Daoy (cell line): Measurements from ENCODE around the gene NEDD8. TPM values are rescaled to one million over a fixed set of nuclear protein-coding genes. Genes with fewer than 3 reads are reported as not detected.
"Not testable (repeated sequence)": the region's sequence is repeated elsewhere in the genome, so short reads cannot be mapped to it uniquely, and the experiment has no call there.

ENCODE experiments used
- DNase-seq: peaks from one replicate; pipeline ENCODE4 v3.0.0-alpha.2; 2015; ENCODE audit warnings: low read depth
- total RNA-seq: library from RNA; depleted of rRNA; stranded (reverse); fragments of >200 nt; shearing (Covaris generic); gene quantifications from 2 replicates; pipeline ENCODE4 v1.2.3, GENCODE V29; 2014

Gene NEDD8
- total RNA-seq, 1 experiment from 2014 or later: 308 TPM

DNA sequence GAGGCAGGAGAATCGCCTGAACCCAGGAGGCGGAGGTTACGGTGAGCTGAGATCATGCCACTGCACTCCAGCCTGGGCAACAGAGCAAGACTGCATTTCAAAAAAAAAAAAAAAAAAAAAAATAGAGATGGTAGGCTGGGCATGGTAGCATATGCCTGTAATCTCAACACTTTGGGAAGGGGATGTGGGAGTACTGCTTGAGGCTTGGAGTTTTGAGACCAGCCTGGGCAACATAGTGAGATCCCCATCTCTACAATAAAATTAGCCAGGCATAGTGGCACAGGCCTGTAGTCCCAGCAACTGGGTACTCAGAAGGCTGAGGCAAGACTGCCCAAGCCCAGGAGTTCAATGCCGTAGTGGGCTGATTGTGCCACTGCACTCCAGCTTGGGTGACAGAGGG lies 9.2 kb downstream of the NEDD8 start:
- DNase-seq: not testable (repeated sequence)

DNA sequence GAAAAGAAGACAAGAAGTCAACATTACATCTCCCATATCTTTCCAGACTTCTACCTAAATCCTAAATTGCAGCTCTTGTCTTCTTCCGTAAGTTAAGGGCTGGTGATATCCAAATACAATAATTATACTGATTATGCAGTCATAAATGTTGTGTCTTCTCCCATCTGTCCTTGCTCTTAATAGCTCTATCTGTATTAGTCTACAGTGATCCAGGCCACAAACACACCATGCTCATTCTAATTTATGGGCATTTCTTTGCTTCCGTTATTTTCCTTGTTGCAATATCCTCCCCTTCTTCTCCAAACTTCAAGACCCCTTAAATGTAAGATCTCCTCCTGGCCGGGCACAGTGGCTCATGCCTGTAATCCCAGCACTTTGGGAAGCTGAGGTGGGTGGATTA lies 12.6 kb downstream of the NEDD8 start:
- no peak for DNase-seq

DNA sequence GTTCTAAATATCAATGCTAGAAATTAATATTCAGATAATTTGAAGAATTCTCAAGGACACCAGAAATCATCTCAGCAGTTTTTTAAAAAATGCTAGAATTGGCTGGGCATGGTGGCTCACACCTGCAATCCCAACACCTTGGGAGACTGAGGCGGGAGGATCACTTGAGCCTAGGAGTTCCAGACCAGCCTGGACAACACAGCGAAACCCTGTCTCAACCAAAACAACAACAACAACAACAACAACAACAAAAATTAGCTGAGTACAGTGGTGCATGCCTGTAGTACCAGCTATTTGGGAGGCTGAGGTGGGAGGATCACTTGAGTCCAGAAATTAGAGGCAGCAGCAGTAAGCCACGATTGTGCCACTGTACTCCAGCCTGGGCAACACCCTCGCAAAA lies 13.1 kb downstream of the NEDD8 start:
- DNase-seq: no peak

DNA sequence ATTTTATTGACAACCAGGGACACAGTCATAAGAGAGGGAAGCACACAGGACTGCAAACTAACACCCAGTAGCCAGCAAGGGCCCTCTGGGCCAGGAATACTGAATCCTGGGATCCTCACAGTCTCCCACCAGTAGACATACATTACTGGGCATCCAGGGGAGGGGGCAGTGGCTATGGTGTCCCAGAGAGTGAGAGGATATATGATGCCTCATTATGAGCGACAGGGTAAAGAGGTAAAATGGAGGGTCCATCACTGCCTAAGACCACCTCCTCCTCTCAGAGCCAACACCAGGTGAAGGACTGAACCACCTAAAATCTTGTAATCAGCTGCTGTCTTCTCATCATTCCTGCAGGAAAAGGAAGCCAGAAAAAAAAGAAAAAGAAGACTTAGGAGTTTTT lies 15.3 kb downstream of the NEDD8 start:
- DNase-seq: not testable (repeated sequence)

DNA sequence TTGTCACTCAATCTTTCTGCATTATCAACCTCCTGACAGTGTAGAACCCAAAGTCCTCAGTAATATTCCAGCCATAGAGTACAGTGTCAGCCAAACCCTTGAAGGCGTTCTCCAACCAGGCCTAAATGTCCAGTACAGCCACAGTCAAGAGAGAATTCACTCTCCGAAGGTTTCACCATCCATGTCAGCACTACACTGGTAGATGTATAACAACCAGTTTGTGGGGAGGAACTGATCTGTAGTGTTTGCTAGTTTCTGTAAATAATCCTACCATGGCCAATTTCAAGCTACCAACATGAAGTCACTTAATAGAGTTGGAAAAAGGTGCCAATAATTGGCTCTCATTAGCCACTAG lies 15.8 kb downstream of the NEDD8 start:
- DNase-seq: no peak

DNA sequence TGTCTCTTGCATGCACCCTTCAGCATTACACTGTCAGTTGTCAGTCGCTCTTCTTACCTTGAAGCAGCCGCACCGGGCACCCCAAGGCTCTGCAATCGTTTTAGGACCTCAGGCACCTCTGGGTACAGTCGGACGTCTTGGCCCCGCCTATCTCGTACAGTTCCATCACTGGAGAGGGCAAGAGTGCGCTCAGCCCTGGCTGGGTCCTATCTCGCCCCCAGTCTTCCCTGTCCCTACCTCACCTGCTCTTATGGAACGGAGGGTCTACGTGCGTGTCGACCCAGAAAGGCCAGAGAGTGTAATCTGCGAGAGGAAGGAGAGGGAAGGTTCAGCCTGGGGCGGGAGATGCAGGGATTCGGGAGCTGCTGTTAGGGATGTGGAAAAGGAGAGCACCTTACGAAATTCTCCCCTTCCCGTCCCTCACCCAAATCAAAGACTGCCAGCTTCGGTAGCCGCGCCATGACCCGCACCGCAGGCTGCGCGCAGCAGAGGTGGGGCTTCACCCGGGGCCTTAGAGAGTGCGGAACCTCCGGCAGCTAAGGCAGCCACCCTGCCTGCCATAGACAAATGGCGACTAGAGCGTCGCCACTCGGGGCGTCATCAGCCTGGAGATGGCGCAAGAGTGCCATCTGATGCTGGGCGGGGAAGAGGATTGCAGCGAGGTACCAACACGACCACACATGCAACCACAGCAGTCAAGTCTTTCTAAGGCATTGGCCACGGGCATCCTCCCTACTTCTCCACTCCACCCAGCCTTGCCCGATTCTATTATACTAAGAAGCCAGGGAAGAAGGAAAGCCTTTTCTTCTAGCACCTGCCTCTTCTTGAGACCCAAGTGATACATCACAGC lies 16.4 kb downstream of the NEDD8 start, which contains the start of gene MDP1:
Gene MDP1, minus strand, starts transcription at position 572 of the 850 bp plus-strand sequence. Its CDS starts 111 bp downstream, at position 461.
- DNase-seq: peak; percentile 89

DNA sequence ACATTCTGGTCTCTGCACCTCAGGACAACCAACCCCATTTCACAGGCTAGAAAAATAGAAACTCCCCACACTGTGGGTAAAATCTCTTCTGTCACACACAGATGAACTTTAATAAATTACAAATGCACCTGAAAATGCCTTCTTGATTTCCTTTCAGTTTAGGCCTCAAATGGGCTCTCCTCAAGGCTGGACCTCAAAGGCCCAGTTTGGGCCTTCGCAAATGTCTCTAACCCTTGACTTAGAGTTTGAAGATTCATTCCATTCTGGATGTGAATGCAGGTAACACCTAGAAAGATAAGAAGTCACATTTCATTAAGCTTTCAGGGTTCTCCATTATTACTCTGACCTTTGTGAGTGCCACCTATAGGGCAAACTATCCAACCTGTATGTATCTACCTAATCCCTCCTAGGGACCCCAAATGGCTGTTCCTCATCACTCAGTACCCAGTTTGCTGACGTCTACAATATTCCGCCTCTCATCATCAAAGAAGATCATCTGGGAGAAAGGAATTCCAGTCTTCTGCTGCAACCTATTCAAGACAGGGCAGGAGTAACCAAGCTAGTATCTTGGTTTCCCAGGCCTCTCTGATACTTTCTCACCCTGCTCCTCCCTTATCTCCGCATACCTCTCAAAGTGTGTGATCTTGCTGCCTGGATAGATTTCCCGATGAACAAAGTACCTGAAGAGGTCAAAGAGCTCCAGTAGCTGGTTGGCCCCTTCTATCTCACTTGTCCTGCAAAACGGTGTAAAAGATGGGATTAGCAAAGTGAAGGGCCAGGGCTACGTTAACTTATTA lies 18.1 kb downstream of the NEDD8 start:
- no peak for DNase-seq

DNA sequence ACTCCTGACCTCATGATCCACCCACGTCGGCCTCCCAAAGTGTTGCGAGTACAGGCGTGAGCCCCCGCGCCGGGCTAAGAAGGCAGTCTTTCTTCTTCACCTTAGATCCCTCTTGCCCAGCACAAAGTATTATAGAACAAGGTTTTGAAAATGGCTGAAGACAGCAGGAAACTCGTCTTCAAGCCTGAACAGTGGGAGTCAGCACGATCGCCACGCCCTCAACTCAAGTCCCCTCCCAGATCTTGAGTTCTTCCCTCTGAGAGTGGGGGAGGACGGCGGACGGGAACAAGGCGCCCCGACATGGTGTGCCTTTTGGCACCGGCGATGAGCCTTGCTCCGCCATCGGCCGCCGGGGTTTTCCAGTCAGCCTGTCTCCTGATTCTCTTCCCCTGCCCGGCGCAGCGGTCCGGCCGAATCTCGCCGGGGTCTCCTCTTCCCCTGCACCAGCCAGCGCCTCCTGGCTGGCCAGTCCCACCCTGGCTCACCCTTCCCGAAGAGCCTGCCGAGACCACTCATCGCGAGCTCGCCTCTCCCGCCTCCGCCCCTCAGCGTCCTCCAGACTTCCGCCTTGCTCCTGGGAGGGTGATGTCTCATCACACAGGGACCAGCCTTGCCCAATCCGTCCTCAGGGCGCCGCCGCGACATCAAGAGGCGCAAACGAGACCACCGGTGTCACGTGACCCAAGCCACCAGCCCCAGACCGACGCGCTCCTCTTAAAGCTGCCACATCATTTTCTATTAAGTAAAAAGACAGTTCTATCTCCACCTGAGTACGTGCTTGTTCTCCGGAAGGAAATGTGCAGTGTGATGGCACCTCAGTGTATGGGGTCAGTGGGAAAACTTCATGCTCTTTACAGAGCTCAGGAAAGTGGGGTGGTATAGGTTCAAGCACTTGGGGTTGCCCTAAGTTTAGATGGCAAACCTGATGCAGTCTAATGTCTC lies 19.0 kb downstream of the NEDD8 start, which contains the start of gene CHMP4A:
Gene CHMP4A, minus strand, starts transcription at position 565 of the 942 bp plus-strand sequence. Its CDS starts 49 bp downstream, at position 516.
- DNase-seq: peak; percentile 100

DNA sequence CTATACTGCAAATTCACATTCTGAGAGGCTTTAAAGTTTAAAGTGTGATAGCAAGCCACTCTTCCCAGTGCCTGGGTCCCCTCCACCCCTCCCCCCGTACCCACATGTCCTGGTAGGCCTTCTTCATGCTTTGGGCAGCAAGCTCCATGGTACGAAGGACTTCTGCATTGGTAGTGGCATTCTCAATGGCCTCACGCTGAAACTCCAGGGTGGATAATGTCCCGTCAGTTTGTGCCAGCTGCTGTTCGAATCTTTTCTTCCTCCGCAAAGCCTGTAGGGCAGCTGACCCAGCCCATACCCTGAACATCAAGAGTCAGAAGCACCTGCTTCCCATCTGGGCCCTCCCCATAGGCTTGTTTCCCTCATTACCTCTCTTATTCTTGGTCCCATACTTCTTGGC lies 20.9 kb downstream of the NEDD8 start:
- no peak for DNase-seq

DNA sequence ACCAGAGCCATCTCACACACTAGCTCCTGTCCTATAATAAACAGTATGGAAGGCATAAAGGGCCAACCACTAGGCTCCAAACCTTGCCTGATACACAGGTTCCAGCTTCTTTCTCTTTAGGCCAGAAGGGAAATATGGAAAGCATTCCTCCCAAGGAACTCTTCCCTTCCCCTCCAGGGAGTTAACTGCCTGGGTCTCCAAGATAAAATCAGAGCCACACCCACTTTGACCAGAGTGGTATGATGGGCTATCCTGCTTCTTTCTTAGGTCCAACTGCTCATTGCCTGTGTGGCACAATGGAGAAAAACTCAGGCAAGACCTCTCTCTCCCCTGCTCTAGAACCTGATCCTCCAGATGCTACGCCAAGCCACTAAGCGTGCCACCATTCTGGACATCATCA lies 24.5 kb downstream of the NEDD8 start:
- DNase-seq: no peak

DNA sequence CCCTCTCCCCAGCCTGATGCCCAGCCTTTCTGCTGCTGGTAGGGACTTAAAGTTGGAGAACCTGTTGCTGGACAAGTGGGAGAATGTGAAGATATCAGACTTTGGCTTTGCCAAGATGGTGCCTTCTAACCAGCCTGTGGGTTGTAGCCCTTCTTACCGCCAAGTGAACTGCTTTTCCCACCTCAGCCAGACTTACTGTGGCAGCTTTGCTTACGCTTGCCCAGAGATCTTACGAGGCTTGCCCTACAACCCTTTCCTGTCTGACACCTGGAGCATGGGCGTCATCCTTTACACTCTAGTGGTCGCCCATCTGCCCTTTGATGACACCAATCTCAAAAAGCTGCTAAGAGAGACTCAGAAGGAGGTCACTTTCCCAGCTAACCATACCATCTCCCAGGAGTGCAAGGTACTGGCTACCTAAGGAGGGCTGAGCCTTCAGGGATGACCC lies 25.0 kb downstream of the NEDD8 start:
- no peak for DNase-seq

DNA sequence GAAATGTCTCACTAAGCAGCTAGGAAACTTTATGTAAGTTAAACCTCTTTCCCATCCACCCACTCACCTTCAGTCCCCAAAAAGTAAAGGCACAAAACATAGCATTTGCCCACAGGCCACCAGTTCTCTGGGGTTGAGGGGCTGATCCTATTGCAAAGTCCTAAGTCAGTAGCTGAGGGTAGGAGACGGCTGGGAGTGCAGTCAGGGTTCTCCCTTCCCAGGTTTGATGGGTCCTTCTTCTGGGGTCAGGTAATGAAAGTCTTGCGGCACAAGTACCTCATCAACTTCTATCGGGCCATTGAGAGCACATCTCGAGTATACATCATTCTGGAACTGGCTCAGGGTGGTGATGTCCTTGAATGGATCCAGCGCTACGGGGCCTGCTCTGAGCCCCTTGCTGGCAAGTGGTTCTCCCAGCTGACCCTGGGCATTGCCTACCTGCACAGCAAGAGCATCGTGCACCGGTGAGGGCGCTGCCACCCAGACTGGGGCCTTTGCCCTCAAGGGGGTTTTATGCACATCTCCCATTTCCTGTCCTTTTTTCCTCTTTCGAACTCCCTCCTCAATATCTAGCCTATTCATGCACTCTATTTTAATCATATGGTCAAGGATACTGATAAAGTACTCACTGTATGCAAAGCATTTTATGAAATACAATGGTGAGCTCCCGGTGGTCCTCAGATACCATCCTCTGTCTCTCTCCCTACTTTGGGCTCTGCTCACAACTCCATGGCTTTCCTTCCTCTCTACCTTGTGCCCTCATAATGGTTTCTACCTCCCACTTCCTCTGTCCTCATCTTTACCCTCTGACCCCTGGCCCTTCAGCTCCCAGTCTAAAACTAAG lies 25.7 kb downstream of the NEDD8 start:
- DNase-seq: no peak

DNA sequence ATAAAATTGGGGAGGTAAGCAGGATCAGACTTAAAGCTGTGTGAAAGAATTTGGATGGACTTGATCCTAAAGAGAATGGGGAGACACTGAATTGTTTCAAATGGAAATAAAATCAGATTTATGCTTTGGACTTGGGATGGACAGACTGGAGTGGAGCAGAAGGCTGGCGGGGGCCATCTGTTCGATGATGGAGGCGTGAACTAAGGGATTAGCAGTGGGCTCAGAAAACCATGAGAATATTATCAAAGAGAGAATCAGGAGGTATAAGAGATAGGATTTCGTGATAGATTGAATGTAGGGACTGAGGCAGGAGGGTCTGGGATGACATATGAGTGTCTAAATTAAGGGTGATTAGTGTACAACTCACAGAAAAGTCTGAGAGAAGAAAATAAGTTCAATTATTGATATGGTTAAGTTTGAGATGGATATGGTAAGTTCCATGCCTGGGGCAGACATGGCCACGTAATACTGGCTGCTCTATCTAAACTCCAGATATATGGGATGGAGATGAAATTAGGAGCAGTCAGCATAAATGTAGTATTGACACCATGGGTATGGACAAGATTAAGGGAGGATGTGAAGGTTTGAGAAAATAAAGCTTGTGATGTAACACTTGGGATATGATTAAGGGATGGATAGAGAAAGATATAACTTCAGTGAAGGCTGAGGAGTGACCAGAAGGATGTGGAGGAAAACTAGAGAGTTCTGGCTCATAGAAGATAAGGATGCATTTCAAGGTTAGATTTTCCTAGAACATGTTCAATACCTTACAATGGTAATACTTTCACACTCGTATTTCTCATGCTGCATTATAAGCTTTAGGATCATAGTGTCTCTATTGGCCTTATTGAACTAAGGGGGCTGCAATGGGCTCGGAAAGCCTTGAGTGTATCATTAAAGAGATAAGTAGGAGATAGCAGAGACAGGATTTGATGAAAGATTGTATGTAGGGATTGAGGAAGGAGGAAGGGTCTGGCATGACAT lies 27.7 kb downstream of the NEDD8 start:
- DNase-seq: no peak

DNA sequence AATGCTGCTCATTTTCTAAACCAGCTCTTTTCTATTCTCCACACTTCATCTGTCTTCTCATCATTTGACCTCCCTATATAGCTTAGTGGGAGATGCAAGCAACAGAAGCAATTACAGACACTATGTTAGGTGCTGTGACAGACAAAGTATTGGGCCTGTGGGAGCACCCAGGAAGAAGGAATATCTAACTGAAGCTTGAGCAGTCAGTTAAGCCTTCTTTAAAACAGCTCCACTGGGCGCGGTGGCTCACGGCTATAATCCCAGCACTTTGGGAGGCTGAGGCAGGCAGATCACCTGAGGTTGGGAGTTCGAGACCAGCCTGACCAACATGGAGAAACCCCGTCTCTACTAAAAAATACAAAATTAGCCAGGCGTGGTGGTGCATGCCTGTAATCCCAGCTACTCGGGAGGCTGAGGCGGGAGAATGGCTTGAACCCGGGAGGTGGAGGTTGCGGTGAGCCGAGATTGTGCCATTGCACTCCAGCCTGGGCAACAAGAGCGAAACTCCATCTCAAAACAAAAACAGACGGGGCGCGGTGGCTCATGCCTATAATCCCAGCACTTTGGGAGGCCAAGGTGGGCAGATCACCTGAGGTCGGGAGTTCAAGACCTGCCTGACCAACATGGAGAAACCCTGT lies 28.8 kb downstream of the NEDD8 start:
- not testable (repeated sequence) for DNase-seq

DNA sequence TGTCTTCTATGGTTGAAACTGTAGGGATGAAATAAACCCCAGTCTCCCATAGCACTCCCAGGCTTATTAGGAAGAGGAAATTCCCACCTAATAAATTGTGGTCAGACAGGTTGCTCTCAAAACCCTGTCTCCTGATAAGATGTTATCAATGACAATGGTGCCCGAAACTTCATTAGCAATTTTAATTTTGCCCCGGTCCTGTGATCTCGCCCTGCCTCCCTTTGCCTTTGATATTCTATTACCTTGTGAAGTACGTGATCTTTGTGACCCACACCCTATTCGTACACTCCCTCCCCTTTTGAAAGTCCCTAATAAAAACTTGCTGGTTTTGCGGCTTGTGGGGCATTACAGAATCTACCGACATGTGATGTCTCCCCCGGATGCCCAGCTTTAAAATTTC lies 29.6 kb downstream of the NEDD8 start:
- not testable (repeated sequence) for DNase-seq

DNA sequence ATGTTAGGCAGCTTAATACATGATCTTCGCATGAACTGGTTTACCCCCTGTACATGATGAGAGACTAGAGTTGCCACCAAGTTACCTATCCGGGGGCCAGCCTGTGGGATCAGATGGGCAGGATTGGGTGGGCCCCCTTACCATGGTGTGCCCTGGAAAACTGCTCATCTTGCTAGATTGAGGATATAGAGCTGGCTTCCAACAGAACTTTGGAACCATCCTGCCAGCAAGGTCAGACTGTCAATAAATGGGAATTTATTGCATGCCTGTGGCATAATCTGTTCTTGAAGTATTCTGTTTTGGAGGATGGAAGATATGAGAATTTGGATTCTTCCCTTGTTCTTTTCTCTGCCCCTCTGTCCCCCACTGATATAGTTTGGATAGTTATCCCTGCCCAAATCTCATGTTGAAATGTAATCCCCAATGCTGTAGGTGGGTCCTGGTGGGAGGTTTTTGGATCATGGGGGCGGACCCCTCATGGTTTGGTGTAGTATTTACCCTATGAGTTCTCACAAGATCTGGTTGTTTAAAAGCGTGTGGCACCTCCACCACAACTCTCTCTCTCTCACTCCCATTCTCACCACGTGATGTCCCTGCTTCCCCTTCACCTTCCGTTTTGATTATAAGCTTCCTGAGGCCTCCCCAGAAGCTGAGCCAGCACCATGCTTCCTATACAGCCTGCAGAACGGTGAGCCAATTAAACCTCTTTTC lies 33.2 kb downstream of the NEDD8 start:
- no peak for DNase-seq

DNA sequence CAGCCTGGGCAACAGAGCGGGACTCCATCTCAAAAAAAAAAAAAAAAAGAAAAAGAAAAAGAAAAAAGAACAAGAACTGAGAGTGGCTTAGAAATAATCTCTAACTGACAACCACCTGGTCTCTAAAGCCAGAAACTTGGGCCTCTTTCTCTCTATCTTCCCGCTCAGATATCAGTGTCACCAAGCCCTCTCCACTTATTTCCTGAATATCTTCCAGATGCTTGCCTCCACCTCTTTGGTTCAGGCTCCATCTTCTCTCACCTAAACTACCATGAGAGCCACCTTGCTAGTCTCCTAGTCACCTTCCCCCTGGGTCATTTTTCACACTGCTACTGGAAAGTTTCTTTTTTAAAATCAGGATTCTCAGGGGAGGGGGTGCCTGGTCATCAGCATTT lies 35.1 kb downstream of the NEDD8 start:
- DNase-seq: no peak
